ENCODE measurements around the gene ORMDL2. TPM values are rescaled to one million over a fixed set of nuclear protein-coding genes. Genes with fewer than 3 reads are reported as not detected.

The ORMDL2 gene
- total RNA-seq, 1 donor from 2014 or later: 12.5 TPM

- Histone ChIP-seq H3F3A (ENCODE audit: low read depth) (no peaks in the 10 kb centered on the region), H3K4me1 (peaks cover 14% of the 10 kb centered on the region), H3K9me3 (ENCODE audit: low read depth) (no peaks in the 10 kb centered on the region), H3K9ac (no peak overlapping the region), H3K4me2 (no peak overlapping the region), H3K27ac (no peak overlapping the region), H3K4me3 (no peak overlapping the region), H3K27me3 (no peaks in the 10 kb centered on the region), H4K20me1 (ENCODE audit: low read depth) (peaks cover 94% of the 10 kb centered on the region), H3K79me2 (ENCODE audit: low read depth) (peaks cover 100% of the 10 kb centered on the region), H2AFZ (replicated peaks) (no peak overlapping the region), H3K36me3 (peaks cover 9% of the 10 kb centered on the region)
- Mint-ChIP-seq H3K36me3 (peaks cover 16% of the 10 kb centered on the region), H3K4me1 (peaks cover 7% of the 10 kb centered on the region), H3K27me3 (ENCODE audit: insufficient read depth, low read depth) (no peaks in the 10 kb centered on the region), H3K9me3 (no peaks in the 10 kb centered on the region), H3K27ac (no peak overlapping the region), H3K4me3 (no peak overlapping the region)
- no peak for TF ChIP-seq EZH2 (IDR thresholded peaks at IDR 0.05)
- TF ChIP-seq CTCF (IDR thresholded peaks at IDR 0.05): no peak
- TF ChIP-seq EZH2phosphoT487 (IDR thresholded peaks at IDR 0.05): no peak
- DNase-seq (ENCODE audit: low spot score): no peak
These were observed 5.8 kb upstream of the ORMDL2 start for GRCh38 chr12:55812088-55812487.

GRCh38 chr12:55814257-55814656 is 3.6 kb upstream of the ORMDL2 start:
- no peak for DNase-seq (ENCODE audit: low spot score)
- Mint-ChIP-seq H3K27ac (no peak overlapping the region), H3K9me3 (no peaks in the 10 kb centered on the region), H3K4me3 (no peak overlapping the region), H3K36me3 (peaks cover 14% of the 10 kb centered on the region), H3K27me3 (ENCODE audit: insufficient read depth, low read depth) (no peaks in the 10 kb centered on the region), H3K4me1 (peaks cover 18% of the 10 kb centered on the region)
- Histone ChIP-seq H3K4me1 (peaks cover 14% of the 10 kb centered on the region), H3K9me3 (ENCODE audit: low read depth) (no peaks in the 10 kb centered on the region), H3K36me3 (peaks cover 9% of the 10 kb centered on the region), H4K20me1 (ENCODE audit: low read depth) (peaks cover 84% of the 10 kb centered on the region), H3K79me2 (ENCODE audit: low read depth) (peaks cover 96% of the 10 kb centered on the region), H2AFZ (replicated peaks) (no peak overlapping the region), H3F3A (ENCODE audit: low read depth) (peaks cover 5% of the 10 kb centered on the region), H3K4me2 (no peak overlapping the region), H3K4me3 (no peak overlapping the region), H3K27ac (no peak overlapping the region), H3K9ac (no peak overlapping the region), H3K27me3 (no peaks in the 10 kb centered on the region)
- TF ChIP-seq EZH2phosphoT487 (IDR thresholded peaks at IDR 0.05) (no peak), EZH2 (IDR thresholded peaks at IDR 0.05) (no peak), CTCF (IDR thresholded peaks at IDR 0.05) (no peak)

GRCh38 chr12:55815473-55815872 is 2.4 kb upstream of the ORMDL2 start:
- Histone ChIP-seq H3K9me3 (ENCODE audit: low read depth) (no peaks in the 10 kb centered on the region), H3K79me2 (ENCODE audit: low read depth) (peaks cover 90% of the 10 kb centered on the region), H3K4me2 (peak overlapping the region; percentile 87), H3K4me3 (peak overlapping the region; percentile 90), H3K4me1 (peaks cover 14% of the 10 kb centered on the region), H3K36me3 (peaks cover 9% of the 10 kb centered on the region), H4K20me1 (ENCODE audit: low read depth) (peaks cover 72% of the 10 kb centered on the region), H3F3A (ENCODE audit: low read depth) (peaks cover 16% of the 10 kb centered on the region), H3K27me3 (no peaks in the 10 kb centered on the region), H3K9ac (no peak overlapping the region), H2AFZ (replicated peaks) (no peak overlapping the region), H3K27ac (no peak overlapping the region)
- TF ChIP-seq CTCF (IDR thresholded peaks at IDR 0.05) (no peak), EZH2 (IDR thresholded peaks at IDR 0.05) (no peak), EZH2phosphoT487 (IDR thresholded peaks at IDR 0.05) (no peak)
- peaks cover 16% of the 10 kb centered on the region for H3K36me3 Mint-ChIP-seq
- H3K27me3 Mint-ChIP-seq (ENCODE audit: insufficient read depth, low read depth): no peaks in the 10 kb centered on the region
- no peak overlapping the region for H3K4me3 Mint-ChIP-seq
- peaks cover 21% of the 10 kb centered on the region for H3K4me1 Mint-ChIP-seq
- H3K9me3 Mint-ChIP-seq: no peaks in the 10 kb centered on the region
- DNase-seq (ENCODE audit: low spot score): no peak
- no peak overlapping the region for H3K27ac Mint-ChIP-seq

Measured in neural progenitor cell (in vitro differentiated cells).